Kidney (tissue), 14 donors: ENCODE results near the gene CCDC180. TPM values are rescaled to one million over a fixed set of nuclear protein-coding genes. Genes with fewer than 3 reads are reported as not detected.

Experiments
- DNase-seq, 5 donors: peaks; one replicate each; pipeline ENCODE4 v3.0.0-alpha.2; 2013 to 2020
- FAIRE-seq: peaks from 2 replicates; lab custom pipeline; 2012; peaks lifted over from hg19 to GRCh38; lab: Jason Lieb, UNC
- H3K27ac ChIP-seq, 2 donors: one replicate each; pipeline ENCODE4 v1.7.0; 2013; ENCODE audit warnings: low read depth in 2 of 2, low read length in 2 of 2, inconsistent platforms in 1 of 2
- H3K27me3 ChIP-seq: one replicate; pipeline ENCODE4 v1.7.1; 2013; ENCODE audit warnings: low read length, inconsistent platforms; ENCODE audit not compliant: control insufficient read depth, insufficient read depth
- H3K36me3 ChIP-seq, 3 donors: one replicate each; pipeline versions ENCODE4 v1.7.0 to v1.7.1; 2013; ENCODE audit warnings: low read length in 3 of 3, control low read depth in 1 of 3, inconsistent platforms in 1 of 3; ENCODE audit not compliant: insufficient read depth in 3 of 3, control insufficient read depth in 2 of 3
- H3K4me1 ChIP-seq, 3 donors: one replicate each; pipeline versions ENCODE4 v1.7.0 to v1.7.1; 2013; ENCODE audit warnings: low read length in 3 of 3, inconsistent platforms in 1 of 3, low read depth in 1 of 3; ENCODE audit not compliant: control insufficient read depth in 2 of 3, insufficient read depth in 2 of 3
- H3K4me3 ChIP-seq, 3 donors: one replicate each; pipeline versions ENCODE4 v1.7.0 to v1.8.1; 2013; ENCODE audit warnings: low read length in 3 of 3, control low read depth in 1 of 3, inconsistent platforms in 1 of 3
- H3K9ac ChIP-seq, 3 donors: one replicate each; pipeline versions ENCODE4 v1.7.0 to v1.7.1; 2013; ENCODE audit warnings: low read length in 3 of 3, control low read depth in 1 of 3, inconsistent platforms in 1 of 3
- H3K9me3 ChIP-seq, 3 donors: one replicate each; pipeline versions ENCODE4 v1.7.0 to v1.7.1; 2013; ENCODE audit warnings: low read length in 3 of 3, control low read depth in 1 of 3, inconsistent platforms in 1 of 3; ENCODE audit not compliant: control insufficient read depth in 2 of 3, insufficient read depth in 1 of 3
- intact Hi-C: fragments of 100-400 bp; cut with DNase I; formaldehyde crosslinking; loops from one replicate; pipeline ENCODE4 v1.11.1; 2022
- polyA plus RNA-seq: library from polyadenylated mRNA; stranded (reverse); fragments of 350-450 nt; fragmentation: Illumina TruSeq; extraction: RNeasy Lipid Tissue Mini Kit (QIAGEN cat#74804); gene quantifications from one replicate; pipeline ENCODE4 v1.2.3, GENCODE V29; 2014; ENCODE audit warnings: low read depth, low replicate concordance; ENCODE audit not compliant: insufficient read depth
- total RNA-seq: library from RNA; stranded (reverse); fragmentation: NEBNext Ultra II Directional; extraction: Animal tissue kit (Norgen Biotek cat#: 25700); gene quantifications from one replicate; pipeline ENCODE4 v1.2.1, GENCODE V29; 2021
- TF ChIP-seq, protein P1 (sequence below): IDR thresholded peaks from 3 replicates; pipeline ENCODE4 v1.5.1; 2012; ENCODE audit warnings: mild to moderate bottlenecking, moderate library complexity, borderline replicate concordance; ENCODE audit not compliant: insufficient read depth; ENCODE audit errors: extremely low read depth
- donor health status: control.
- donor health status: control.
- donor health status: control.
- donor health status: control.
- donor health status: control.
- donor health status: DM: yes; HTN: yes; CAD: no.
- donor health status: Normal renal cell carcinoma (clear cell type).

The CCDC180 gene
- total and polyA plus RNA-seq, 2 donors from 2014 or later, result 3.8 to 8.8 TPM

DNA sequence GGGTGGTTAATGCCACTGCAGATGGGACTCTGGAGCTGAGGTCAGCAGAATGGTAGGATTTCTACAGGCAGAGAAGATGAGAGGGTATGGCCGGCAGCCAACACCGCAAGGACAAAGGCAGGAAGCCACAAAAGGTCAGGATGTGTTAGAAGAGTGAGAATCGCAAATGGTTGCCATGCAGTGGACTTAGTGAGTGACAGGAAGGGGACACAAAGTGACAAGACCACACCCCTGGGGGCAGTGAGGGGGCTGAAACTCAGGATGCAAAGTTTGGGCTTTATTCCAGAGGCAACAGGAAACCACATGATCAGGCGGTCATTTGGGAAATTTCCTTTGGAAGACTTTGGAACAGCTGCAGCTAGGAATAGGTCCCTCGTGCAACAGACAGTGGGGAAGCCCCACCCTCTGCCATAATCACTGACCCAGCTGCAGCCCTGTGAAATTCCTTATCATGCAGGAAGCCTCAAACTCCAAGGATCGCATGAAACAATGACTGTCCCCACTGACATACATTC, 14.2 kb upstream of the CCDC180 start:
- TF ChIP-seq, protein P1, sequence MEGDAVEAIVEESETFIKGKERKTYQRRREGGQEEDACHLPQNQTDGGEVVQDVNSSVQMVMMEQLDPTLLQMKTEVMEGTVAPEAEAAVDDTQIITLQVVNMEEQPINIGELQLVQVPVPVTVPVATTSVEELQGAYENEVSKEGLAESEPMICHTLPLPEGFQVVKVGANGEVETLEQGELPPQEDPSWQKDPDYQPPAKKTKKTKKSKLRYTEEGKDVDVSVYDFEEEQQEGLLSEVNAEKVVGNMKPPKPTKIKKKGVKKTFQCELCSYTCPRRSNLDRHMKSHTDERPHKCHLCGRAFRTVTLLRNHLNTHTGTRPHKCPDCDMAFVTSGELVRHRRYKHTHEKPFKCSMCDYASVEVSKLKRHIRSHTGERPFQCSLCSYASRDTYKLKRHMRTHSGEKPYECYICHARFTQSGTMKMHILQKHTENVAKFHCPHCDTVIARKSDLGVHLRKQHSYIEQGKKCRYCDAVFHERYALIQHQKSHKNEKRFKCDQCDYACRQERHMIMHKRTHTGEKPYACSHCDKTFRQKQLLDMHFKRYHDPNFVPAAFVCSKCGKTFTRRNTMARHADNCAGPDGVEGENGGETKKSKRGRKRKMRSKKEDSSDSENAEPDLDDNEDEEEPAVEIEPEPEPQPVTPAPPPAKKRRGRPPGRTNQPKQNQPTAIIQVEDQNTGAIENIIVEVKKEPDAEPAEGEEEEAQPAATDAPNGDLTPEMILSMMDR, result no peak
- Histone ChIP-seq H3K36me3 (peaks cover 3 to 22% (median 9%) of the 10 kb centered on the region in 3 donors), H3K4me1 (peaks cover 0 to 10% (median 6%) of the 10 kb centered on the region in 3 donors), H3K9me3 (no peaks in the 10 kb centered on the region), H3K27ac (peak overlapping the region in 1 of 2 donors; percentile 20), H3K27me3 (no peaks in the 10 kb centered on the region), H3K4me3 (no peak overlapping the region), H3K9ac (no peak overlapping the region)
- DNase-seq (peak in 4 of 5 donors; percentile 37 to 83 (median 53)), FAIRE-seq (no peak)
- intact Hi-C loops, result no loop called here

DNA sequence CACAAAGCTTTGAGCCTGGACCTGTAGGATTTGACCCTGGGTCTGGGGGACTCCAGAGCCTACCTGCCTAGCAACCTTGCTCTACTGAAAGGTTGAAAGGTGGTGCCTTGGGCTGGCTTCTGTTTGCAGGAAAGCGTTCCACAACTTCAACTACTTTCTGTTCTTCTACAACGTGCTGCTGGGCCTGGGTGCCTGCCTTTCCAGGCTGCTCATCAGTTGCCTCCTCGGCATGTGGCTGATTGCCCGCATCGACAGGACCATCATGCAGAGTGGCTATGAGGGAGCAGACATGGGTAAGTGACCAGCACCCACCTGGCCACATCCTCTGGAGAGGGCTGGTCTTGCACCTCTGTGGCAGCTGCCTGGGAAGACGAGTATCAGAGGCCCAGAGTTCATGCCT, 13.6 kb upstream of the CCDC180 start:
- TF ChIP-seq, protein P1, result no peak
- DNase-seq (peak in 1 of 5 donors; percentile 54), FAIRE-seq (no peak)
- Histone ChIP-seq H3K27me3 (no peaks in the 10 kb centered on the region), H3K4me3 (no peak overlapping the region), H3K9me3 (no peaks in the 10 kb centered on the region), H3K4me1 (peaks cover 0 to 10% (median 6%) of the 10 kb centered on the region in 3 donors), H3K27ac (peak overlapping the region in 1 of 2 donors; percentile 20), H3K36me3 (peaks cover 2 to 16% (median 5%) of the 10 kb centered on the region in 3 donors), H3K9ac (no peak overlapping the region)
- intact Hi-C loops, result no loop called here

DNA sequence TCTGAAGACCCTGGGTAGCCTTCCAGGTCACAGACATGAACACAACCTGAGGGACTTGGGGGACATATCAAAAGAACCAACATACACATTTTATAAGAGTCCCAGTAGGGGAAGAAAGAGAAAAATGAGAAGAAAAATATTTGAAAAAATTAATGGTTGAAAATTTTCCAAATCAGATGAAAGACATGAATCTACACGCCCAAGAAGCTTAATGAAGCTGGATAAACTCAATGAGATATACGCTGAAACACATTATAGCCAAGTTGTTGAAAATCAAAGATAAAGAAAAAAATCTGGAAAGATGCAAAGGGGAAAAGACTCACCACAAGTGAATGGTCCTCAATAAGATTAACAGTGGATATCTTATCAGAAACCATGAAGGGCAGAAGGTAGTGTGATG, 9.6 kb upstream of the CCDC180 start:
- intact Hi-C loops, result no loop called here
- DNase-seq (no peak), FAIRE-seq (no peak)
- H3K9me3 ChIP-seq, result no peaks in the 10 kb centered on the region
- TF ChIP-seq, protein P1, result no peak
- H3K36me3 ChIP-seq, result peaks cover 0 to 4% (median 0%) of the 10 kb centered on the region in 3 donors
- no peak overlapping the region for H3K27ac ChIP-seq
- H3K4me3 ChIP-seq, result no peak overlapping the region
- H3K9ac ChIP-seq, result no peak overlapping the region
- H3K27me3 ChIP-seq, result no peaks in the 10 kb centered on the region
- H3K4me1 ChIP-seq, result peaks cover 0 to 10% (median 6%) of the 10 kb centered on the region in 3 donors
